Retinal pigment epithelial cell (primary cell): ENCODE data around the gene TRIM8.

Experiments used
- DNase-seq: peaks from one replicate; pipeline ENCODE4 v3.0.0-alpha.2; 2010; ENCODE audit warnings: low read depth
- H3K4me3 ChIP-seq: 2 replicates; pipeline ENCODE4 v1.5.1; 2011; ENCODE audit warnings: mild to moderate bottlenecking, low read length, control low read depth, moderate library complexity
- CTCF ChIP-seq: conservative IDR thresholded peaks from 2 replicates; pipeline ENCODE4 v1.5.1; 2011; ENCODE audit warnings: low read depth, low read length, control low read depth, inconsistent platforms

The TRIM8 gene

GRCh38 chr10:102651455-102652169, 7.3 kb downstream of the TRIM8 start:
- DNase-seq: no peak

GRCh38 chr10:102652170-102652916, 8.1 kb downstream of the TRIM8 start:
- DNase-seq: no peak
- no peak for TF ChIP-seq CTCF
- H3K4me3 ChIP-seq: no peak overlapping the region

More at GRCh38 chr10:102651455-102652169, 7.3 kb downstream of the TRIM8 start:
- H3K4me3 ChIP-seq: no peak overlapping the region
- TF ChIP-seq CTCF: no peak

- H3K4me3 ChIP-seq: no peak overlapping the region
- no peak for DNase-seq
Observed at GRCh38 chr10:102653060-102653459, 8.8 kb downstream of the TRIM8 start.

GRCh38 chr10:102654566-102654965, 10.3 kb downstream of the TRIM8 start:
- DNase-seq: no peak
- H3K4me3 ChIP-seq: no peak overlapping the region
- TF ChIP-seq CTCF: no peak

More at GRCh38 chr10:102653060-102653459, 8.8 kb downstream of the TRIM8 start:
- no peak for TF ChIP-seq CTCF

- no peak overlapping the region for H3K4me3 ChIP-seq
- no peak for DNase-seq
- no peak for TF ChIP-seq CTCF
Observed at GRCh38 chr10:102654969-102655368, 10.7 kb downstream of the TRIM8 start.

- DNase-seq: no peak
- H3K4me3 ChIP-seq: no peak overlapping the region
- TF ChIP-seq CTCF: no peak
Observed at GRCh38 chr10:102656026-102656425, 11.7 kb downstream of the TRIM8 start.
